ENCODE data around the gene SIAH3.
A peak's percentile ranks its signal among the peaks of the same experiment; 100 is the strongest.

SIAH3 gene

GRCh38 chr13:45816427-45816826 is 35.1 kb downstream of the SIAH3 start:
- no peak for DNase-seq

- DNase-seq = no peak
Measured at GRCh38 chr13:45812695-45813372, 38.7 kb downstream of the SIAH3 start.

- no peak for DNase-seq
Measured at GRCh38 chr13:45811891-45812694, 39.5 kb downstream of the SIAH3 start.

- DNase-seq = no peak
Measured at GRCh38 chr13:45809801-45810394, 41.7 kb downstream of the SIAH3 start.

- no peak for DNase-seq
Measured at GRCh38 chr13:45808925-45809324, 42.6 kb downstream of the SIAH3 start.

- peak; percentile 72 for DNase-seq
Measured at GRCh38 chr13:45807520-45808099, 43.9 kb downstream of the SIAH3 start.

- DNase-seq = no peak
Measured at GRCh38 chr13:45800485-45800884, 51.1 kb downstream of the SIAH3 start.

- no peak for DNase-seq
Measured at GRCh38 chr13:45799451-45799850, 52.1 kb downstream of the SIAH3 start.

- DNase-seq = no peak
Measured at GRCh38 chr13:45798851-45799250, 52.7 kb downstream of the SIAH3 start.

GRCh38 chr13:45796426-45797235 is 54.9 kb downstream of the SIAH3 start:
- no peak for DNase-seq

- no peak for DNase-seq
Measured at GRCh38 chr13:45792827-45793303, 58.7 kb downstream of the SIAH3 start.

GRCh38 chr13:45788011-45788410 is 63.5 kb downstream of the SIAH3 start:
- DNase-seq = no peak

- DNase-seq = no peak
Measured at GRCh38 chr13:45787346-45787745, 64.2 kb downstream of the SIAH3 start.

- DNase-seq = peak; percentile 83
Measured at GRCh38 chr13:45786293-45786920, 65.1 kb downstream of the SIAH3 start.

- DNase-seq = no peak
Measured at GRCh38 chr13:45784755-45785675, 66.5 kb downstream of the SIAH3 start.

- no peak for DNase-seq
Measured at GRCh38 chr13:45783346-45784043, 68.1 kb downstream of the SIAH3 start.

GRCh38 chr13:45782327-45783045 is 69.1 kb downstream of the SIAH3 start:
- DNase-seq = peak; percentile 33

- DNase-seq = peak; percentile 42
Measured at GRCh38 chr13:45781553-45782326, 69.8 kb downstream of the SIAH3 start.

GRCh38 chr13:45779901-45780300 is 71.7 kb downstream of the SIAH3 start:
- DNase-seq = no peak

All from hematopoietic multipotent progenitor cell treated with erythropoietin and hydrocortisone succinate and interleukin-3 and kit ligand, for 4 days (in vitro differentiated cells).